B cell (primary cell): Measurements from ENCODE around the gene BATF3.

Experiments used
- CTCF ChIP-seq: fragments of 200-600 bp; IDR thresholded peaks from one replicate; pipeline ENCODE4 v1.8.0; 2022; ENCODE audit warnings: antibody characterized with exemption, mild to moderate bottlenecking
- EZH2 ChIP-seq: IDR thresholded peaks from 2 replicates; pipeline ENCODE4 v1.6.1; 2012; ENCODE audit warnings: borderline replicate concordance, low read depth, mild to moderate bottlenecking, moderate library complexity, low read length; ENCODE audit not compliant: insufficient read depth, poor library complexity, severe bottlenecking

GRCh38 chr1:212648431-212648830 lies 51.2 kb downstream of the BATF3 start:
- TF ChIP-seq EZH2 (no peak), CTCF (no peak)
